Activated CD8-positive, alpha-beta memory T cell treated with anti-CD3 and anti-CD28 coated beads, Interleukin-2, amount 50 U/mL, for 4 hours (primary cell): ENCODE data around the gene TAF11L14.

Experiments
- DNase-seq: peaks from one replicate; pipeline ENCODE4 v3.0.0-alpha.2; 2020

Gene TAF11L14

GRCh38 chr5:17680737-17681136 is 46.5 kb downstream of the TAF11L14 start:
- DNase-seq, result no peak
